Activated CD4-positive, alpha-beta T cell treated with anti-CD3 and anti-CD28 coated beads, Interleukin-2, amount 50 U/mL, for 1 hour (primary cell): ENCODE data around the gene MARK3.

ENCODE experiments used
- DNase-seq: peaks from one replicate; pipeline ENCODE4 v3.0.0-alpha.2; 2020

The MARK3 gene

GRCh38 chr14:103443111-103443510 is 57.9 kb downstream of the MARK3 start:
- DNase-seq, result no peak

GRCh38 chr14:103444837-103445524 is 59.8 kb downstream of the MARK3 start:
- DNase-seq, result no peak

GRCh38 chr14:103445806-103446205 is 60.6 kb downstream of the MARK3 start:
- DNase-seq, result no peak

DNA sequence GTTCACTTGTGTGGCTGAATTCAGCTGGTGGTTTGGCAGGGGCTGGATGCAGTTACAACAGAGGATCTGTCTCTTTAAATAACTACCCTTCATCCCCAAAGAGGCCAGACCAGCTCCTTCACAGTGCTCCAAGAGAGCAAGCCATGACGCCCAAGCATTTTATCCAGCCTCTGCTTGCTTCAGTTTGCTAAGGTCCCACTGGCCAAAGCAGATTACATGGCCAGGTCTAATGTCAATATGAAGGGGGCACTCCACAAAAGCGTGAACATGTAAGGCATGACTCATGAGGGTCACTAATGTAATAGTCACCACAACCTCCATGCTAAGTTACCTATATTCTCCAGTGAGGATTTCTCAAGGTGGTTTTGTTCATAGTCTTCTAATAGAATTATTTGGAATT is 62.9 kb downstream of the MARK3 start:
- no peak for DNase-seq

GRCh38 chr14:103449634-103450161 is 64.5 kb downstream of the MARK3 start:
- no peak for DNase-seq

DNA sequence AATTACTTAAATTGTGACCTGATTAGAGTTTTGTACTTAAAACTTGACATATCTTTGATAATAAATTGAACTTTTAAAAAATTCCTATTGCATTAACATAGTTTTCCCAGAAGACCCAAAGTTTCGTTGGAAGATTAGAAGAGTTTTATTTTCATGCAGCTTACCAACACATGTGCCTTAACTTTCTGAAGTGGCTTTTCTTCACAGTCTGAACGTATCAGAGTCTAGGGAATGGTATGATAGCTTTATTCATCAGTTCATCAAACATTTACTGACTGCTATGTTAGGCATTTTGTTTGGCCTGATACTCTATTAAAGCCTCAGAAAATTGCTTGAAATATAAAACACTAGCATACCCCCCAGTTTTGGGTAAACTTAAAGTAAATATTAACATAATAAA is 65.2 kb downstream of the MARK3 start:
- no peak for DNase-seq

DNA sequence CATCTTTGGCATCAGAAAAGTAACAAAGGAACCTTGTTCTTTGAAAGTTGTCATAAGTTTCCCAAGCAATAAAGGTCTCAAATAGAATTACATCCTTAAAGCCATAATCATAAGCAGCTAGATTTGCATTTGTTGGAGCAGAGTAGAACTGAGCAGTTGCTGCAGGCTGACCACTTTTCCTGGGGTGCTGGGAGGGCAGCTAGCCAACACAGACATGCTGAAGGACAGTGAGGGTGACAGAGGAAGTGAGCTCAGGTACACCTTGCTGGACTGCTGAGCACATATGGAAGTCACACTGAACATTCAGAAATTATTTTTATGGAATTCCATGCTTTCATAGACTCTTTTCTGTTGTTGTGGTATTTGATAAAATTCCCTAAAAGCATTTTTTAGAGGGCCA is 66.2 kb downstream of the MARK3 start:
- DNase-seq, result no peak

GRCh38 chr14:103453791-103454190 is 68.6 kb downstream of the MARK3 start:
- no peak for DNase-seq

DNA sequence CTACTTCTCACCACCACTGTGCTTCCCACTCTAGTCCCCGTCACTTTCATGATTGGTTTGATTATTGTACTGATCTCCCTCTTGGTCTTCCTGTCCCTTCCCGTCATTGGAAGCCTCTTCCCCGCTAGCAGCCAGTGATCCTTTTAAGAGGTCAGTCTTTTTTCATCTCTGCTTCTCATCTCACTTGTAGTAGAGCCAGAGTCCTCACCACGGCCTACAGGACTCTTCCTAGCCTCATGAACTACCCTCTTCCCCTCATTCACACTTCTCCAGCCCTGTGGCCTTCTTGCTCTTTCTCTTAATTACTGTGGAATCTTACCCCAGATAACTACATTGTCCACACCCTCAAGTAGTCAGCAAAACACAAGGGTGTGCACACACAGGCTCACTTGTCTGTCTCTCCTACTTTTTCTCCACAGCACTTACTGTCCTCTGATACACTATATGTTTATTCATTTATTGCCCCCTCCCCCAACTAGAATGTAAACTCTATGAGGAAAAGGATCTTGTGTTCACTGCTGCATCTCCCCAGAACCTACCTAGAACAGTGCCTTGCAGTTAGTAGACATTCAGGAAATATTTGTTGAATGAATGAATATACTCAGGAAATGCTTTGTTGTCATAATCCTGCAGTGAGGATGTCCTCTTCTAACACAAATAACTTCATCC is 71.1 kb downstream of the MARK3 start:
- DNase-seq, result no peak

DNA sequence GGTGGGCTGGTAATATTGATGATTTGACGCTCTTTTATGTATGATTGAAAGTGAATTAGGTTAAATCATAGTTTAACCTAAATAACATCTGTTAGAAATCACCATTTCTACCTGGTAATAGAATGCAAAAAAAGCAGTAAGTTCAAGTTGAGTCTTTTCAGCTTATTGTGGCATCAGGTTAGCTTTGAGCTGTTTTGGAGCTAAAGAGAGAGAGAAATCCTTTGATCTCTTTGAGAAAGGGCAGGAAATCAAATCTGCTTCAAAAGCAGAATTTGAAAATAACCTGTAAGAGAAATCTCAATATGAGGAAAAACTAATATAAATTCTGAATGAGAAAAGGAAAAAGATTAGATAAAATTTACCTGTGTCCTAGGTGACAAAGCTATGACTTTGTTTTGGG is 75.2 kb downstream of the MARK3 start:
- no peak for DNase-seq

GRCh38 chr14:103463149-103463548 is 77.9 kb downstream of the MARK3 start:
- no peak for DNase-seq

- DNase-seq, result no peak
Observed at GRCh38 chr14:103463851-103464250, 78.6 kb downstream of the MARK3 start.

DNA sequence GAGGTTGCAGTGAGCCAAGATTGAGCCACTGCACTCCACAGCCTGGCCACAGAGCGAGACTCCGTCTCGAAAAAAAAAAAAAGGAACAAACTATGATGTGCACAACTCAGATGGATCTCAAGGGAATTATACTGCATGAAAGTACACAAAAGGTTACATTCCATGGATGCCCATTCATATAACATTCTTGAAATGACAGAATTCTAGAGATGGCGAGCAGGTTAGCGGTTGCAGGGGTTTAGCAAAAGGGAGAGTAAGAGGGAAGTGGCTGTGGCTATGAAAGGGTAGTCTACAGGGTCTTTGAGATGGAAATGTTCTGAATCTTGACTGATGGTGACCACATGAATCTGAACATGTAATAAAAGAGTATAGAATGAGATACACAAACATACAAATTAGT is 87.7 kb downstream of the MARK3 start:
- no peak for DNase-seq

DNA sequence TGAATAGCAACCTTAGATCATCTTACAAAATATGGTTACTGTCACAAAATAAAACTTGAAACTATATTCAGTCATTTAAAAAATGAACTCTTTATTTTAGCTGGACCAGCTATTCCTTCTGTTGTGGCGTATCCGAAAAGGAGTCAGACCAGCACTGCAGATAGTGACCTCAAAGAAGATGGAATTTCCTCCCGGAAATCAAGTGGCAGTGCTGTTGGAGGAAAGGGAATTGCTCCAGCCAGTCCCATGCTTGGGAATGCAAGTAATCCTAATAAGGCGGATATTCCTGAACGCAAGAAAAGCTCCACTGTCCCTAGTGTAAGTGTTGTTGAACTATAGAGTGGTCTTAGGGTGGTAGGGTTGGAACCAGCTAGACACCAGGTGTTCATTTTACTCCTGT is 89.7 kb downstream of the MARK3 start:
- no peak for DNase-seq

- no peak for DNase-seq
Observed at GRCh38 chr14:103476065-103476464, 90.8 kb downstream of the MARK3 start.

DNA sequence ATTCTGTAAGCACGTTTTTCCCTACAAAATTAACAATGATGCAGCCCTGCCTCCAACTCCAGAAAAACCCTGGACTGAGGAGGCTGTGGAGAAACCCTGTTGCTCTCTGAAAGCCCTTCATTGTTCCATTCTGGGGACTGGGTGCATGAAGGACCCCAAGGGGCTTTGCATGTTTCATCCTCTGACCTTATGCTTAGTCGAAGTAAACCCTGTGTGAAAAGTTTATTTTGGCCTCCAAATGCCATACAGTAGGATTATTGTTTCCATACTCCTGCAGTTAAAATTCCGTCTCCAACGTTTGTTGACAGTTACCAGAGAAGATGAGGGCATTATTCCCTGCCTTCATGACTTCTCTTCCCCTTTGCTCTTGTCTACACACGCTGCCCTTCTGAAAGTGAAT is 91.4 kb downstream of the MARK3 start:
- DNase-seq, result no peak

DNA sequence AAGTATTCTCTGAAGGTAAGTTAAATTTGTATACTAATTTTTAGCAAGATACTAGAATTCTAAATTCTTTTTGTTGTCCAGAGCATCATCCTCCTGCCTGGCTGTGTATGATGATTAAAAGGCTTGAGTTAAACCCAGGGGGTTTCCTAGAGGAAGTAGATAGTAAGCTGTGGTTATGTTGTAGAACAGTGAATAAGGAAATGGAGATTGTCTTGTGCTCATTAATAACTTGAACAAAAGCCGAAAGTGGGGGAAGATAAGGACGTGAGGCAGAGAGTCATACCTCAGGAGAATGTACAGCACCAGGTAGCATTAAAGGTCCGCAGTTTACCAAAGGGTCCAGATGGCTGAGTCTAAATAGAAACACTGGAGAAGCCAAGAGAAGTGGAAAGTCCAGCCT is 95.4 kb downstream of the MARK3 start:
- DNase-seq, result no peak

DNA sequence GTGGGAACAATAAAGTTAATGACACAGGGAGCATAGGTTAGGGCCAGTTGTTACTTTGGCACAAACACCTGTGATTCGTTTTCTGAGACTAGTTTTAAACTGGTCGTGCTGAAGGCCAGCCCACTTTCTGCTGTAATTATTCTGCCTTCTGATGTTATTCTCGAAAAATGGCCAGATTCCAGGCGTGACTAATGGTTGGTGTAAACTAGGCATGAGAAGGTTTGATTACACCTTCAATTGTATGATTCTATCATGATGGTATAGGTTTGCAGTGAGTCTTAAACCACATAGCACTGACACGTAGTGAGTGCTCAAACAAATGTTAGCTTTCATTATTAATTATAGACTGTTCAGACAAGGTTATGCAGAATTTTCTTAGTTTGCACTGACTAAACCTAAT is 98.4 kb downstream of the MARK3 start:
- no peak for DNase-seq

DNA sequence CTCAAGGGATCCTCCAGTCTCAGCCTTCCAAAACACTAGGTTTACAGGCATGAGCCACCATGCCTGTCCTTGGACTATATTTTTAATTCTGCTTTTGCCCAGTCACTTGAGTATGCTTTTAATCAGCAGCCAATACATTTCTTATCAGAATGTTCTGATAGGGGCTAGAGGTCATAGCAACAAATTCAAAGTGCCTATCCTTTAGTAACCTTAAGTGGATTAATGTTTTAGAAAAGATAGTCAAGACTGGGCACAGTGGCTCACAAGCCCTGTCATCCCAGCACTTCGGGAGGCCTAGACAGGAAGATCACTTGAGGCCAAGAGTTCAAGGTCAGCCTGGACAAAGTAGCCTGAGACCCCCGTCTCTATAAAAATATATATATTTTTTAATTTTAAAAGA is 100.3 kb downstream of the MARK3 start:
- no peak for DNase-seq

- no peak for DNase-seq
Observed at GRCh38 chr14:103488071-103488470, 102.9 kb downstream of the MARK3 start.

- no peak for DNase-seq
Observed at GRCh38 chr14:103488960-103489359, 103.7 kb downstream of the MARK3 start.

DNA sequence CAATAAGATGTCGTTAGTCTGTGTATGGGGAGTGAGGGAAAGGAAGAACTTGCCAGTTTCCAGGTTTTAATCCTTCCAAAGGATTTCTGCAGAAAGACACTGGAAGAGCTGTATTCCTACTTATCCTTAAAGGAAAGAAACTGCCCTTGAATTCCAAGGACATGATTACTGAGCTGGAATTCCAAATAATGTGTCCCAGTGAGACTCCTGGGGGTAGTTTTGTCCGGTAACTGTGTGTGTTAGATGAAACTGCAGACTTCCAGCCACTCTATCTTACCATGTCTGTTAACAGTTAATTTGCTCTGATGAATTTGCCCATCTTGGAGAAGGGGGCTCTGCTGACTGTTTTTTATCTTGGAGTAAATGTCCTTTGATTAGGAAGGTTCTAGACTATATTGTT is 104.4 kb downstream of the MARK3 start:
- DNase-seq, result no peak

GRCh38 chr14:103491691-103492090 is 106.5 kb downstream of the MARK3 start:
- DNase-seq, result no peak

GRCh38 chr14:103492156-103492925 is 107.1 kb downstream of the MARK3 start:
- DNase-seq, result no peak
